Left renal cortex interstitium (tissue), 4 donors: ENCODE results near the gene NDUFB7. TPM values are rescaled to one million over a fixed set of nuclear protein-coding genes. Genes with fewer than 3 reads are reported as not detected.
"Not testable (repeated sequence)": the region's sequence is repeated elsewhere in the genome, so short reads cannot be mapped to it uniquely, and the experiment has no call there.

Experiments used
- DNase-seq, 4 donors: peaks; one replicate each; pipeline ENCODE4 v3.0.0-alpha.2; 2013; ENCODE audit warnings: low read depth in 4 of 4, low spot score in 2 of 4, missing footprints in 1 of 4
- polyA plus RNA-seq, 4 donors: library from polyadenylated mRNA; unstranded; fragments of 120-200 nt; gene quantifications; one replicate each; pipeline ENCODE4 v1.2.1, GENCODE V29; 2013; ENCODE audit not compliant: insufficient read length in 4 of 4

Gene NDUFB7
- polyA plus RNA-seq, 4 donors: 90.3 to 158 (median 120) TPM

- DNase-seq: no peak
These were observed 3.6 kb upstream of the NDUFB7 start for GRCh38 chr19:14575428-14575980.

GRCh38 chr19:14570864-14571527 is 870 bp downstream of the NDUFB7 start:
- DNase-seq: no peak

- DNase-seq: no peak
These were observed 4.8 kb downstream of the NDUFB7 start for GRCh38 chr19:14567079-14567478.

GRCh38 chr19:14566712-14567077 is 5.2 kb downstream of the NDUFB7 start:
- no peak for DNase-seq

GRCh38 chr19:14565765-14566711 is 5.8 kb downstream of the NDUFB7 start:
- no peak for DNase-seq

GRCh38 chr19:14565298-14565679 is 6.6 kb downstream of the NDUFB7 start:
- DNase-seq: no peak

- DNase-seq: not testable (repeated sequence)
These were observed 7.1 kb downstream of the NDUFB7 start for GRCh38 chr19:14564652-14565297.

- DNase-seq: no peak
These were observed 7.7 kb downstream of the NDUFB7 start for GRCh38 chr19:14563989-14564651.

- DNase-seq: no peak
These were observed 8.3 kb downstream of the NDUFB7 start for GRCh38 chr19:14563590-14563926.

GRCh38 chr19:14562660-14563589 is 8.9 kb downstream of the NDUFB7 start:
- DNase-seq: no peak

- no peak for DNase-seq
These were observed 10.0 kb downstream of the NDUFB7 start for GRCh38 chr19:14561847-14562351.

GRCh38 chr19:14561249-14561648 is 10.6 kb downstream of the NDUFB7 start:
- DNase-seq: no peak

- no peak for DNase-seq
These were observed 11.1 kb downstream of the NDUFB7 start for GRCh38 chr19:14560776-14561108.

GRCh38 chr19:14559916-14560775 is 11.7 kb downstream of the NDUFB7 start:
- no peak for DNase-seq

- DNase-seq: no peak
These were observed 13.3 kb downstream of the NDUFB7 start for GRCh38 chr19:14558370-14559066.

GRCh38 chr19:14556662-14557188 is 15.1 kb downstream of the NDUFB7 start:
- DNase-seq: no peak

GRCh38 chr19:14555918-14556661 is 15.8 kb downstream of the NDUFB7 start:
- DNase-seq: no peak
